K562 (cell line): Measurements from ENCODE around the gene KCNB1.

ENCODE experiments used
- CTCF ChIP-seq, 3 experiments: IDR thresholded peaks in 2 of 3; conservative IDR thresholded peaks in 1 of 3; 2 replicates each; pipeline ENCODE4 v1.5.1; 2011 to 2012; ENCODE audit warnings: low read length in 3 of 3, mild to moderate bottlenecking in 3 of 3, control low read depth in 2 of 3, improper control_type of control experiment in 1 of 3, inconsistent platforms in 1 of 3, low read depth in 1 of 3, mixed read lengths in 1 of 3, moderate library complexity in 1 of 3; ENCODE audit not compliant: insufficient read depth in 2 of 3
- ETS1 ChIP-seq: conservative IDR thresholded peaks from 2 replicates; pipeline ENCODE4 v1.6.1; 2011; ENCODE audit warnings: low read depth, mild to moderate bottlenecking, low read length; ENCODE audit not compliant: control insufficient read depth
- EZH2 ChIP-seq: IDR thresholded peaks from 2 replicates; pipeline ENCODE4 v1.6.1; 2012; ENCODE audit warnings: low read depth, mild to moderate bottlenecking, inconsistent platforms, low read length, borderline replicate concordance
- FOSL1 ChIP-seq: fragments of 200-800 bp; sonication (Bioruptor generic); conservative IDR thresholded peaks from 2 replicates; pipeline ENCODE4 v1.6.1; 2016; ENCODE audit warnings: missing genetic modification characterization, missing compliant biosample characterization
- GABPA ChIP-seq: fragments of 200-800 bp; sonication (Bioruptor generic); conservative IDR thresholded peaks from 2 replicates; pipeline ENCODE4 v1.6.1; 2016; ENCODE audit warnings: low read depth, missing genetic modification characterization, missing compliant biosample characterization
- NR3C1 ChIP-seq: sonication (generic); formaldehyde crosslinking; IDR thresholded peaks from 2 replicates; pipeline ENCODE4 v1.8.1; 2022; ENCODE audit warnings: missing genetic modification reagents
- POLR2A ChIP-seq: fragments of 450-650 bp; conservative IDR thresholded peaks from 2 replicates; pipeline ENCODE4 v1.6.1; 2016
- SMC3 ChIP-seq: conservative IDR thresholded peaks from 2 replicates; pipeline ENCODE4 v1.6.1; 2011; ENCODE audit warnings: low read depth, low read length, improper control_type of control experiment; ENCODE audit not compliant: insufficient read depth
- TARDBP ChIP-seq: fragments of 450-650 bp; IDR thresholded peaks from 2 replicates; pipeline ENCODE4 v1.6.1; 2016
- ZFP91 ChIP-seq: sonication (generic); formaldehyde crosslinking; IDR thresholded peaks from 2 replicates; pipeline ENCODE4 v1.8.0; 2022; ENCODE audit warnings: mild to moderate bottlenecking, missing genetic modification reagents
- ZNF121 ChIP-seq: sonication (generic); formaldehyde crosslinking; conservative IDR thresholded peaks from 2 replicates; pipeline ENCODE4 v1.8.0; 2022; ENCODE audit warnings: missing genetic modification reagents
- ZNF124 ChIP-seq: sonication (generic); formaldehyde crosslinking; IDR thresholded peaks from 2 replicates; pipeline ENCODE4 v1.8.1; 2022; ENCODE audit warnings: missing genetic modification reagents
- ZNF551 ChIP-seq: fragments of 250-450 bp; sonication (Bioruptor Pico); IDR thresholded peaks from 2 replicates; pipeline ENCODE4 v1.5.0; 2021; ENCODE audit warnings: mild to moderate bottlenecking, moderate library complexity

GRCh38 chr20:49501917-49502316, 19.4 kb upstream of the KCNB1 start:
- TF ChIP-seq ETS1, result no peak
- TF ChIP-seq CTCF (IDR thresholded peaks at IDR 0.05 in 2 of 3, conservative IDR thresholded peaks at IDR 0.05 in 1 of 3; ENCODE audit: insufficient read depth in 2 of 3, low read depth in 1 of 3, low read length in 3 of 3), result no peak
- no peak for TF ChIP-seq SMC3
- TF ChIP-seq FOSL1 (tag), result no peak
- no peak for TF ChIP-seq EZH2
- TF ChIP-seq POLR2A, result no peak
- no peak for TF ChIP-seq TARDBP
- TF ChIP-seq NR3C1, result no peak
- TF ChIP-seq ZNF121 (CRISPR knock-in tag), result no peak
- TF ChIP-seq GABPA, result no peak
- TF ChIP-seq ZNF551 (CRISPR knock-in tag), result no peak
- no peak for TF ChIP-seq ZFP91 (CRISPR knock-in tag)
- no peak for TF ChIP-seq ZNF124
